Ovary (tissue), 9 donors: Measurements from ENCODE around the gene PLXNA2. TPM values are rescaled to one million over a fixed set of nuclear protein-coding genes. Genes with fewer than 3 reads are reported as not detected.

Experiments
- DNase-seq, 5 donors: peaks; one replicate each; pipeline ENCODE4 v3.0.0-alpha.2; 2019 to 2020
- H3K27ac ChIP-seq, 2 donors: fragments of 200-600 bp; one replicate each; pipeline versions ENCODE4 v1.5.1 to v1.8.0; 2019 to 2022
- H3K27me3 ChIP-seq: fragments of 200-600 bp; one replicate; pipeline ENCODE4 v1.8.0; 2022
- H3K36me3 ChIP-seq: fragments of 200-600 bp; sonication (generic); one replicate; pipeline ENCODE4 v1.5.1; 2019
- H3K4me1 ChIP-seq: one replicate; pipeline ENCODE4 v1.8.1; 2013; ENCODE audit warnings: mild to moderate bottlenecking, moderate library complexity; ENCODE audit not compliant: insufficient read depth
- H3K4me3 ChIP-seq: fragments of 200-600 bp; sonication (generic); one replicate; pipeline ENCODE4 v1.5.1; 2017
- H3K9me3 ChIP-seq, 2 donors: fragments of 200-600 bp in 1 of 2; sonication (generic) in 1 of 2; one replicate each; pipeline versions ENCODE4 v1.5.1 to v1.8.1; 2013 to 2019; ENCODE audit warnings: mild to moderate bottlenecking in 1 of 2, moderate library complexity in 1 of 2
- EP300 ChIP-seq: sonication (generic); formaldehyde crosslinking; IDR thresholded peaks from one replicate; pipeline ENCODE4 v1.6.1; 2017; ENCODE audit warnings: antibody characterized with exemption
- POLR2A ChIP-seq: fragments of 450-650 bp; IDR thresholded peaks from one replicate; pipeline ENCODE4 v1.6.1; 2017; ENCODE audit warnings: antibody characterized with exemption, mild to moderate bottlenecking, moderate library complexity
- WGBS, 3 donors: extraction: QIAGEN DNeasy Blood & Tissue Kit in 1 of 3; methylation state at CpG; one replicate each; pipeline versions ENCODE4 v1.1.5 to v1.1.7; 2013 to 2017; 5-methylcytosine and 5-hydroxymethylcytosine counted together
- intact Hi-C, 4 donors: fragments of 100-400 bp; cut with DNase I; formaldehyde crosslinking; loops; one replicate each; pipeline versions ENCODE4 v1.11.0 to v1.15.1; 2022 to 2023
- polyA plus RNA-seq, 2 donors: library from polyadenylated mRNA; stranded (reverse); fragments of 200-250 nt in 1 of 2; fragments of 350-450 nt in 1 of 2; fragmentation: Illumina TruSeq in 1 of 2; extraction: RNeasy Lipid Tissue Mini Kit (QIAGEN cat#74804) in 1 of 2; gene quantifications; one replicate each; pipeline ENCODE4 v1.2.3, GENCODE V29; 2013 to 2014
- total RNA-seq, 7 donors: library from RNA; depleted of rRNA in 2 of 7; stranded (reverse); fragments of >200 nt in 2 of 7; fragmentation: NEBNext Ultra II Directional in 3 of 7; extraction: Animal tissue kit (Norgen Biotek cat#: 25700) in 3 of 7; gene quantifications; one replicate each; pipeline versions ENCODE4 v1.1.0 to v1.2.4, GENCODE V29; 2016 to 2023
- TF ChIP-seq, protein P1 (sequence below), 3 donors: fragments of 450-650 bp in 2 of 3; fragments of 200-600 bp in 1 of 3; IDR thresholded peaks; one replicate each; pipeline versions ENCODE4 v1.5.1 to v1.8.0; 2016 to 2022; ENCODE audit warnings: antibody characterized with exemption in 3 of 3, mild to moderate bottlenecking in 1 of 3
- donor health status: DM: no; HTN: no; CAD: no; lungs with moderate emphysema.
- donor health status: DM: no; HTN: no; CAD: no.
- donor health status: Bipolar disorder and iron deficiency.
- donor health status: DM: yes; HTN: yes; CAD: no.
- donor health status: DM: no; HTN: no; CAD: no.
- donor health status: DM: yes; HTN: yes; CAD: no.

Gene PLXNA2
- total and polyA plus RNA-seq, 9 donors: 10.7 to 71.5 (median 44.0) TPM

DNA sequence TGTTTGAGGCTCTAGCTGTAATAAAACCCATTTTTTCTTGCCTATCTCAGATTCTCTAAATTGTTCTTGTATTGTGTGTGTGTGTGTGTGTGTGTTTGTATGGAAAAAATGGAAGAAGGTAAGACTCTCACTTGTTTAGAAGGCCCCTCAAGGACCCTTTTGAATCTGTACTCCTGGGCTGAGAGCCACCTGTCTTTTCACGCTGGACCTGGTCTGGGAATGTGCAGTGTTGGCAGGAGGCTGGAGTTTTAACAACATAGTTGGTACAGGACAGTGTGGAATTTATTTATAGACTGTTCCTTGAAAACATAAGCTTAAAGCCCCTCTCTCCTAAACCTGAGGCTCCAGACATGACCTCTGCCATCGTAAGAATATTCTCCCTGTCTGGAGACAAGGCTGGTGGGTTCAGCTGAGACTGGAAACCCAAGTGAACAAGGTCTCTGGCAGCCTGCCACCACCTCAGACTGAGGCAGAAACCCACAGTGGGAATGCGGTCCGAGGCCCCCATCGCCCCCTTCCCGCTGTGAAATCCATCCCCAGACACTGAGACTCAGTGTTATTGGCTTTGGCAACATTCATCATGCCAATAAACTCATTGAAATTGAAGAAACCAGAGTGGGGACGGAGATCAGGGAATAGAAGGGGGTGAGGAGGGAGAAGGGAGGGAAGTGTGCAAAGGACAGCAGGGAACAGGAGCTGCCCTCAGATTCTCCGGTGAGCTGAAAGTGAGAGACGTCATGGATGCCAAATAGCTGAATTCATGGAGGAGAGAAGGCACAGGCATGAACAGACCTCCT is 24.6 kb upstream of the PLXNA2 start:
- intact Hi-C loops: loop anchor here in 1 of 4 donors (10.0 kb wide), 1 partner anchor 196 kb away; no protein-coding TSS in a partner anchor
- no peak overlapping the region for H3K27ac ChIP-seq
- no peak for DNase-seq
- no peak for TF ChIP-seq POLR2A
- no peak for TF ChIP-seq EP300
- TF ChIP-seq, protein P1, sequence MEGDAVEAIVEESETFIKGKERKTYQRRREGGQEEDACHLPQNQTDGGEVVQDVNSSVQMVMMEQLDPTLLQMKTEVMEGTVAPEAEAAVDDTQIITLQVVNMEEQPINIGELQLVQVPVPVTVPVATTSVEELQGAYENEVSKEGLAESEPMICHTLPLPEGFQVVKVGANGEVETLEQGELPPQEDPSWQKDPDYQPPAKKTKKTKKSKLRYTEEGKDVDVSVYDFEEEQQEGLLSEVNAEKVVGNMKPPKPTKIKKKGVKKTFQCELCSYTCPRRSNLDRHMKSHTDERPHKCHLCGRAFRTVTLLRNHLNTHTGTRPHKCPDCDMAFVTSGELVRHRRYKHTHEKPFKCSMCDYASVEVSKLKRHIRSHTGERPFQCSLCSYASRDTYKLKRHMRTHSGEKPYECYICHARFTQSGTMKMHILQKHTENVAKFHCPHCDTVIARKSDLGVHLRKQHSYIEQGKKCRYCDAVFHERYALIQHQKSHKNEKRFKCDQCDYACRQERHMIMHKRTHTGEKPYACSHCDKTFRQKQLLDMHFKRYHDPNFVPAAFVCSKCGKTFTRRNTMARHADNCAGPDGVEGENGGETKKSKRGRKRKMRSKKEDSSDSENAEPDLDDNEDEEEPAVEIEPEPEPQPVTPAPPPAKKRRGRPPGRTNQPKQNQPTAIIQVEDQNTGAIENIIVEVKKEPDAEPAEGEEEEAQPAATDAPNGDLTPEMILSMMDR (IDR thresholded peaks at IDR 0.05): no peak
- H3K4me3 ChIP-seq: no peak overlapping the region
- no peaks in the 10 kb centered on the region for H3K9me3 ChIP-seq
- no peaks in the 10 kb centered on the region for H3K27me3 ChIP-seq
- H3K4me1 ChIP-seq: peaks cover 7% of the 10 kb centered on the region
- H3K36me3 ChIP-seq: no peaks in the 10 kb centered on the region
- WGBS, 3 donors: 72 to 79% (median 74%) methylated on average over 9 of the region's 9 CpGs

DNA sequence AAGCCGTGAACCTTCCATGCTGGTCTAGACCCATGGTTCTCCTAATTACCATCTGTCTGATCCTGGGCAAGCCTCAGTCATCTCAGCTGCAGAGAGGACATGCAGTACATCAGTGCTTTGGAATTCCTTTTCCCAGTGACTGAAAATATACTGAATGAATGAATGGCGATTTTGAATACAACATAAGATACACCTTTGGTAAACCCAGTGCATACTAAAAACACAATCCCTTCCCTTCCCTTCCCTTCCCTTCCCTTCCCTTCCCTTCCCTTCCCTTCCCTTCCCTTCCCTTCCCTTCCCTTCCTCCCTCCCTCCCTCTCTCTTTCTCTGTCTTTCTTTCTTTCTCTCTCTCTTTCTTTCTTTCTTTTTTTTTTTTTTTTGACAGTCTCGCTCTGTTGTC is 21.3 kb upstream of the PLXNA2 start:
- H3K9me3 ChIP-seq: no peaks in the 10 kb centered on the region
- H3K27me3 ChIP-seq: no peaks in the 10 kb centered on the region
- H3K4me3 ChIP-seq: no peak overlapping the region
- peaks cover 3% of the 10 kb centered on the region for H3K4me1 ChIP-seq
- no peak for DNase-seq
- H3K27ac ChIP-seq: no peak overlapping the region
- H3K36me3 ChIP-seq: no peaks in the 10 kb centered on the region
- 80 to 83% (median 82%) methylated on average over 3 of the region's 3 CpGs for WGBS, 3 donors
- TF ChIP-seq POLR2A (no peak), EP300 (no peak)
- intact Hi-C loops: loop anchor here in 1 of 4 donors (10.0 kb wide), 1 partner anchor 199 kb away; no protein-coding TSS in a partner anchor

DNA sequence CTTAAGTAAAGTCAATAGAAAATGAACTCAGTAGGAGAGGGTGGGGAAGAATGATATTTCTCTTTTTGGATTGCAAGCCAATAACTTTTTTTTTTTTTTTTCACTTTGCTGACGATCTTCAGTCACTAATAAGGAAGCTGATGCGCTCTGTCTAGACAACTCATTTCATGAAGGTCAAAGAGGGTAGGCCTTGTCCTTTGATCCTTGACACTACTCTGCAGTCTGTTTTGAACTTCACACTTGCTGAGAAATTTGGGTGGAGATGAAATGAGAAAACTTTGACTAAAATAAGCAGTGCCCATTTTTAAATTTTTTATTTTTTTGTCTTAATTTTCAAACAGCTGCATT is 20.9 kb upstream of the PLXNA2 start:
- Histone ChIP-seq H3K4me3 (no peak overlapping the region), H3K4me1 (peaks cover 3% of the 10 kb centered on the region), H3K27me3 (no peaks in the 10 kb centered on the region), H3K36me3 (no peaks in the 10 kb centered on the region), H3K9me3 (no peaks in the 10 kb centered on the region), H3K27ac (no peak overlapping the region)
- no peak for DNase-seq
- intact Hi-C loops: loop anchor here in 1 of 4 donors (10.0 kb wide), 1 partner anchor 200 kb away; no protein-coding TSS in a partner anchor
- TF ChIP-seq, protein P1 (IDR thresholded peaks at IDR 0.05): no peak
- TF ChIP-seq POLR2A (no peak), EP300 (no peak)
- WGBS, 3 donors: 26 to 35% (median 35%) methylated on average over 2 of the region's 2 CpGs

DNA sequence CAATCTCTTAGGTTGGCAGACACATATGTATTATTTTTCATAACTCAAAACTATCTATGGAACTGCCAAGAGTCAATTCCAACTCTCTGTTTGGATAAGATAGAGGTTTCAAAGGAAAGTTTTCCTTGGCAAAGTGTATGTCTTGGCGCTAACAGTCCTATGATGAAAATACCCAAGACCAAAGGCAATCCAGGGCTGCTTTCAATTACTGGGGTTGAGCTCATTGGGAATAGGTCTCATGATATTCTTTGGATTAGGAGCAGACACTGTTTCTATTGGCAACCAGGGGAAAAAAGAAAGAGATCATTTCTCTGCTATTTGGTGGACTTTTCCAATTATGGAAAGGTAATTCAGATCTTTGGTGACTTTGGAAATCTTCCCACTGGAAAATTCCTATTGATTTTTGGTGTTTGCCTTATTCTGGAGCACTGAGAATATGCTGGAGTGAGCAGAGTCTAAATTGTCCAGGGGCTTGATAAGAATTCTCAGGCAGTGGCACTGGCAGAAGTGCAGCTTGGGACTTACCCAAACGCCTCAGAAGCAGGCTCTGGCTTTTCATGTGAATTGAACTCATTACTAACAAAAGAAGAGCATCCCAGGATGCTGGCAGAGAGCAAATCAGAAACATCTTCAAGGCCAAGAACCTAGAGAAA is 20.4 kb upstream of the PLXNA2 start:
- WGBS, 3 donors: 31 to 42% (median 31%) methylated on average over 2 of the region's 2 CpGs
- H3K36me3 ChIP-seq: no peaks in the 10 kb centered on the region
- no peaks in the 10 kb centered on the region for H3K27me3 ChIP-seq
- DNase-seq: no peak
- no peak overlapping the region for H3K4me3 ChIP-seq
- no peak overlapping the region for H3K27ac ChIP-seq
- no peaks in the 10 kb centered on the region for H3K9me3 ChIP-seq
- intact Hi-C loops: loop anchor here in 1 of 4 donors (10.0 kb wide), 1 partner anchor 200 kb away; no protein-coding TSS in a partner anchor
- peaks cover 3% of the 10 kb centered on the region for H3K4me1 ChIP-seq
- TF ChIP-seq EP300: no peak
- TF ChIP-seq, protein P1 (IDR thresholded peaks at IDR 0.05): no peak
